Liver (tissue), 3 donors: ENCODE measurements around the gene DYRK1B.
"Not testable (repeated sequence)": the region's sequence is repeated elsewhere in the genome, so short reads cannot be mapped to it uniquely, and the experiment has no call there.

Experiments
- CTCF ChIP-seq: fragments of 150-350 bp; IDR thresholded peaks from 2 replicates; pipeline ENCODE4 v1.5.1; 2017; ENCODE audit warnings: improper control_type of control experiment, low read depth, low read length; ENCODE audit not compliant: missing input control
- GABPA ChIP-seq, 2 donors: IDR thresholded peaks in 1 of 2; conservative IDR thresholded peaks in 1 of 2; 2 replicates each; pipeline ENCODE4 v1.6.1; 2016; ENCODE audit warnings: antibody characterized with exemption in 2 of 2, mild to moderate bottlenecking in 1 of 2, moderate library complexity in 1 of 2
- HNF4A ChIP-seq, 2 donors: conservative IDR thresholded peaks; 2 replicates each; pipeline ENCODE4 v1.6.1; 2016; ENCODE audit warnings: antibody characterized with exemption in 2 of 2, mild to moderate bottlenecking in 2 of 2
- JUND ChIP-seq, 2 donors: IDR thresholded peaks; 2 replicates each; pipeline ENCODE4 v1.6.1; 2016; ENCODE audit warnings: antibody characterized with exemption in 2 of 2
- RAD21 ChIP-seq, 2 donors: IDR thresholded peaks; 2 replicates each; pipeline ENCODE4 v1.6.1; 2016; ENCODE audit warnings: antibody characterized with exemption in 2 of 2, mild to moderate bottlenecking in 2 of 2
- RXRA ChIP-seq, 2 donors: IDR thresholded peaks; 2 replicates each; pipeline ENCODE4 v1.6.1; 2017 to 2018; ENCODE audit warnings: antibody characterized with exemption in 2 of 2, mild to moderate bottlenecking in 1 of 2
- SP1 ChIP-seq: IDR thresholded peaks from 2 replicates; pipeline ENCODE4 v1.6.1; 2018; ENCODE audit warnings: antibody characterized with exemption, mild to moderate bottlenecking
- TAF1 ChIP-seq: conservative IDR thresholded peaks from 2 replicates; pipeline ENCODE4 v1.6.1; 2016; ENCODE audit warnings: antibody characterized with exemption, mild to moderate bottlenecking
- TF ChIP-seq, protein P1 (sequence below): IDR thresholded peaks from 2 replicates; pipeline ENCODE4 v1.6.1; 2016; ENCODE audit warnings: antibody characterized with exemption
- TF ChIP-seq, protein P2 (sequence below): IDR thresholded peaks from 2 replicates; pipeline ENCODE4 v1.6.1; 2016; ENCODE audit warnings: antibody characterized with exemption
- donor health status: healthy.
- donor health status: healthy.

DNA sequence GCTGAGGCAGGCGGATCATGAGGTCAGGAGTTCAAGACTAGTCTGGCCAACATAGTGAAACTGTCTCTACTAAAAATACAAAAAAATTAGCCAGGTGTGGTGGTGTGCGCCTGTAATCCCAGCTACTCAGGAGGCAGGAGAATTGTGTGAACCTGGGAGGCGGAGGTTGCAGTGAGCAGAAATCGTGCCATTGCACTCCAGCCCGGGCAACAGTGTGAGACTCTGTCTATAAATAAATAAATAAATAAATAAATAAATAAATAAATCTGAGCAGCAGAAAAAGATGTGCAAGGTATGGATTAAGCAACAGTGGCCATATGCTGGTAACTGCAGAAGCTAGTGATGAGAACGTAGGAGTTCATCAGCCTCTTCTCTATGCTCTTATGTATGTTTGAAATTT lies 19.9 kb downstream of the DYRK1B start:
- TF ChIP-seq TAF1; GABPA (IDR thresholded peaks at IDR 0.05 in 1 of 2, conservative IDR thresholded peaks at IDR 0.05 in 1 of 2); CTCF; RAD21 (IDR thresholded peaks at IDR 0.05); JUND (IDR thresholded peaks at IDR 0.05); SP1; RXRA (IDR thresholded peaks at IDR 0.05); HNF4A (conservative IDR thresholded peaks at IDR 0.05): not testable (repeated sequence)
- TF ChIP-seq, protein P1, sequence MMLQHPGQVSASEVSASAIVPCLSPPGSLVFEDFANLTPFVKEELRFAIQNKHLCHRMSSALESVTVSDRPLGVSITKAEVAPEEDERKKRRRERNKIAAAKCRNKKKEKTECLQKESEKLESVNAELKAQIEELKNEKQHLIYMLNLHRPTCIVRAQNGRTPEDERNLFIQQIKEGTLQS = not testable (repeated sequence)
- TF ChIP-seq, protein P2, sequence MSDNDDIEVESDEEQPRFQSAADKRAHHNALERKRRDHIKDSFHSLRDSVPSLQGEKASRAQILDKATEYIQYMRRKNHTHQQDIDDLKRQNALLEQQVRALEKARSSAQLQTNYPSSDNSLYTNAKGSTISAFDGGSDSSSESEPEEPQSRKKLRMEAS = not testable (repeated sequence)
